Loucy (cell line): ENCODE data around the gene ANO2.

Experiments used
- CTCF ChIP-seq: fragments of 200-600 bp; sonication (generic); conservative IDR thresholded peaks from 2 replicates; pipeline ENCODE4 v1.5.1; 2014; ENCODE audit warnings: mild to moderate bottlenecking, antibody characterized with exemption, low read length
- EZH2phosphoT487 ChIP-seq: fragments of 200-600 bp; IDR thresholded peaks from 2 replicates; pipeline ENCODE4 v1.6.1; 2018; ENCODE audit warnings: antibody characterized with exemption, mild to moderate bottlenecking, moderate library complexity, borderline replicate concordance

- no peak for TF ChIP-seq CTCF
- TF ChIP-seq EZH2phosphoT487 = no peak
These were observed 43.0 kb upstream of the ANO2 start for GRCh38 chr12:5988088-5988487.
